ENCODE results near the gene PRR27.
"Not testable (repeated sequence)": the region's sequence is repeated elsewhere in the genome, so short reads cannot be mapped to it uniquely, and the experiment has no call there.

Gene PRR27

DNA sequence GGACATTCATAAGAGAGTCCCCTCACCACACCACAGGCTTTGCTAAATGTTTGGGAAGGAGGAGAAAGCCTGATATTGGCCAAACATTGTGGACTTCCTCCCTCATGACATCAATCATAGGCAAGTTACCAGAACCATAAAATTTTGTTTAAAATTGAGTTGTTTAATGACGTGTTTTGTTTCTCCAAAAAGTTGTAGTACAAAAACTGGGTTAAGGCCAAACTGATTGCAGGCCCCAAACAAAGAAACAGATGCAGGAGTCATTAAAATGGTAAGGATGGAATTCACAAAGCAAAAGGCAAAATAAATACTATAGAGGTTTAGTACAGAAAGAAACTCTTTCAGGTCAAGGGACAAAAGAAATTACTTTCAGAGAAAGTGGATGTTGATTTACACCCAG is 37.6 kb downstream of the PRR27 start:
- in situ Hi-C loops (cut with MboI; ENCODE audit: low pct_unique_long_range_greater_than_20kb, low sequenced_read_pairs, unreplicated experiment), result loop anchor here (25.0 kb wide), 2 partner anchors 279 to 504 kb away; no protein-coding TSS in a partner anchor
- TF ChIP-seq, protein P1, sequence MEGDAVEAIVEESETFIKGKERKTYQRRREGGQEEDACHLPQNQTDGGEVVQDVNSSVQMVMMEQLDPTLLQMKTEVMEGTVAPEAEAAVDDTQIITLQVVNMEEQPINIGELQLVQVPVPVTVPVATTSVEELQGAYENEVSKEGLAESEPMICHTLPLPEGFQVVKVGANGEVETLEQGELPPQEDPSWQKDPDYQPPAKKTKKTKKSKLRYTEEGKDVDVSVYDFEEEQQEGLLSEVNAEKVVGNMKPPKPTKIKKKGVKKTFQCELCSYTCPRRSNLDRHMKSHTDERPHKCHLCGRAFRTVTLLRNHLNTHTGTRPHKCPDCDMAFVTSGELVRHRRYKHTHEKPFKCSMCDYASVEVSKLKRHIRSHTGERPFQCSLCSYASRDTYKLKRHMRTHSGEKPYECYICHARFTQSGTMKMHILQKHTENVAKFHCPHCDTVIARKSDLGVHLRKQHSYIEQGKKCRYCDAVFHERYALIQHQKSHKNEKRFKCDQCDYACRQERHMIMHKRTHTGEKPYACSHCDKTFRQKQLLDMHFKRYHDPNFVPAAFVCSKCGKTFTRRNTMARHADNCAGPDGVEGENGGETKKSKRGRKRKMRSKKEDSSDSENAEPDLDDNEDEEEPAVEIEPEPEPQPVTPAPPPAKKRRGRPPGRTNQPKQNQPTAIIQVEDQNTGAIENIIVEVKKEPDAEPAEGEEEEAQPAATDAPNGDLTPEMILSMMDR (IDR thresholded peaks at IDR 0.05; ENCODE audit: extremely low read depth, insufficient read depth, missing control alignments), result no peak
- no peak for DNase-seq (ENCODE audit: low spot score)

GRCh38 chr4:70192895-70193294 is 38.9 kb downstream of the PRR27 start:
- TF ChIP-seq, protein P1 (IDR thresholded peaks at IDR 0.05; ENCODE audit: extremely low read depth, insufficient read depth, missing control alignments), result no peak
- DNase-seq (ENCODE audit: low spot score), result no peak
- in situ Hi-C loops (cut with MboI; ENCODE audit: low pct_unique_long_range_greater_than_20kb, low sequenced_read_pairs, unreplicated experiment), result loop anchor here (25.0 kb wide), 2 partner anchors 281 to 506 kb away; no protein-coding TSS in a partner anchor

DNA sequence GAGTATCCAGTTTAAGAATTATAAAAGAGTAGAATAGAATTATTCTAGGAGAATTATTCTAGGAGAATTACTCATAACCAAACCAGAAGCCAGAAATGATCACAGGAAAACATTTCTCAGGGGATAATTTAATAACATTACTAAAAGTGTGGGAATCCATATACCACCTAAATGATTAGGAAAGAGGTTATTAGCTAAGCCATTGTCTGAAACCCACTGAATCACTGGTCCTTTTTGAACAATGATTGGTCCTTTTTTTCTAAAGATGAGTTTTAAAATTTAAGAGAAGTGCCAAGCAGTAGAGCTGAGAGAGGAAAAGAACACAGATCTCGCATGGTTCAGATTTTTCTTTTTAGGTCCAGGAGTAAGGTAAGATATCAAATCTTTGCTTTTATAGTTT is 41.4 kb downstream of the PRR27 start, which contains the start of gene ODAM:
ODAM (plus strand) TSS at position 301 of the 400 bp plus-strand sequence. CDS start 819 bp downstream, outside the sequence.
- TF ChIP-seq, protein P1 (IDR thresholded peaks at IDR 0.05; ENCODE audit: extremely low read depth, insufficient read depth, missing control alignments), result no peak
- DNase-seq (ENCODE audit: low spot score), result no peak
- in situ Hi-C loops (cut with MboI; ENCODE audit: low pct_unique_long_range_greater_than_20kb, low sequenced_read_pairs, unreplicated experiment), result loop anchor here (25.0 kb wide), 2 partner anchors 283 to 508 kb away; no protein-coding TSS in a partner anchor

DNA sequence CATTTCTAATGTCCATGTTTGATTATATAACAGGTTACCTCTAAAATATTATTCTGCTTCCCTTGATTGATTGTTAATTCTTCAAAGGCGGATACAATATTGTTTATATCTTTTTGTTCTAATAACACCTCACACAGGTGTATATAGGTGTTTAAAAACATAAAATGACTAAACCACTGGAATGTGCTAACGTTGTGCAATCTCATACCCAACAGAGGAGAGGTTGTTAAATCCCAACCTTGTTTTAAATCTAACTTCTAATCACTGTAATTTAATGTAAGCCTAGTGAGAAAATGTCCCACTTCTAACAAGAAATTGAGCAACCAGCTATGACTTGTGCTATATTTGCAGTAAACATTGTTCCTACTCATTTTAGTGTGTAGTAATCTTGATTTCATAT is 42.8 kb downstream of the PRR27 start:
- TF ChIP-seq, protein P1 (IDR thresholded peaks at IDR 0.05; ENCODE audit: extremely low read depth, insufficient read depth, missing control alignments), result no peak
- in situ Hi-C loops (cut with MboI; ENCODE audit: low pct_unique_long_range_greater_than_20kb, low sequenced_read_pairs, unreplicated experiment), result loop anchor here (25.0 kb wide), 2 partner anchors 285 to 510 kb away; no protein-coding TSS in a partner anchor
- no peak for DNase-seq (ENCODE audit: low spot score)

- in situ Hi-C loops (cut with MboI; ENCODE audit: low pct_unique_long_range_greater_than_20kb, low sequenced_read_pairs, unreplicated experiment), result loop anchor here (25.0 kb wide), 2 partner anchors 286 to 511 kb away; no protein-coding TSS in a partner anchor
- TF ChIP-seq, protein P1 (IDR thresholded peaks at IDR 0.05; ENCODE audit: extremely low read depth, insufficient read depth, missing control alignments), result no peak
- DNase-seq (ENCODE audit: low spot score), result no peak
Observed at GRCh38 chr4:70197842-70198241, 43.8 kb downstream of the PRR27 start.

DNA sequence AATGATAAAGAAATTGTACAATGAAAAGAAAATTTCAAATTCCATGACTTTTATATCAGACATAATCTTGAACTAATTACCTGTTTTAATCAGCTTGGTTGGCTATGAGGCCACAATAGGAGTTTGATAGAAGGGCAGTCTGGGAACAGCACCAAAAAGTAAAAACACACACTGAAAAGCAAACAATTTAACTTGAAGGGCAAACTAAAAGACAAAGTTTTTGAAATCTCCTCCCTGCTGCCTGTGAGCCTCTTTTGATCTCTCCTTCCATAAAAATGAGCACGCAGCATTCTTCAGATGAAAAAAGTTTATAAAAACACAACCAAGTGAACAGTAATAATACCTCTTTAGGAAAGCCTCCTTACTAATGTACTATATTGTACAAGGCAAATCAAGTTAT is 49.6 kb downstream of the PRR27 start:
- in situ Hi-C loops (cut with MboI; ENCODE audit: low pct_unique_long_range_greater_than_20kb, low sequenced_read_pairs, unreplicated experiment), result no loop called here
- no peak for DNase-seq (ENCODE audit: low spot score)
- TF ChIP-seq, protein P1 (IDR thresholded peaks at IDR 0.05; ENCODE audit: extremely low read depth, insufficient read depth, missing control alignments), result no peak

GRCh38 chr4:70212752-70213151 is 58.7 kb downstream of the PRR27 start:
- in situ Hi-C loops (cut with MboI; ENCODE audit: low pct_unique_long_range_greater_than_20kb, low sequenced_read_pairs, unreplicated experiment); DNase-seq (ENCODE audit: low spot score): not testable (repeated sequence)
